HFF-Myc (cell line): ENCODE data around the gene ZNF316.

ENCODE experiments used
- DNase-seq: peaks from one replicate; pipeline ENCODE4 v3.0.0-alpha.2; 2011; ENCODE audit warnings: low read depth; ENCODE audit errors: extremely low read depth
- H3K4me3 ChIP-seq: replicated peaks from 2 replicates; pipeline ENCODE4 v1.5.1; 2011; ENCODE audit warnings: low read depth, mild to moderate bottlenecking, control low read depth, low read length
- TF ChIP-seq, protein P1 (sequence below): IDR thresholded peaks from 2 replicates; pipeline ENCODE4 v1.5.1; 2012; ENCODE audit warnings: mild to moderate bottlenecking, low read depth, low read length, control low read depth; ENCODE audit errors: missing control alignments

ZNF316 gene

DNA sequence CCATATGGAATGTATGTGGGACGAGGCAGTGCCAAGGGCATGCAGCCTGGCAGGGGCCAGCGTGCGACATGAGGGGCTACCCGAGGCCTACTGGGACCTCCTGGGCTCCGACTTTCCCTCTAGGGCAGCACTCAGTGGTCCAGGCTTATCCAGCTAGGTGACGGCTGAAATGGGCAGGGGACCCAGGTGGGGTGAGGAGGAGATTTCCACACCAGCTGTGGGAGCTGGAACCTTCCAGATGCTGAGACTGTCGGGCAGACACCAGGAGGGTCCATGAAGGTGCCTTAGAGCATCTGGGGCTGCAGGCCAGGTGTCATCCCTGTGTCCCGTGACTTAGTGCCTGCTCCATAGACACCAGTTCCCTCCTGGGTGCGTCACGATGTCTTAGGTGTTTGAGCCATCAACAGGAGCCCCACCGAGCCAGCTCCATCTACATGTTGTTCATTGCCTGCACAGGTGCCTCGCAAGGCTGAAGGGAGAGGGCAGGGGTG, 13.4 kb downstream of the ZNF316 start:
- TF ChIP-seq, protein P1, sequence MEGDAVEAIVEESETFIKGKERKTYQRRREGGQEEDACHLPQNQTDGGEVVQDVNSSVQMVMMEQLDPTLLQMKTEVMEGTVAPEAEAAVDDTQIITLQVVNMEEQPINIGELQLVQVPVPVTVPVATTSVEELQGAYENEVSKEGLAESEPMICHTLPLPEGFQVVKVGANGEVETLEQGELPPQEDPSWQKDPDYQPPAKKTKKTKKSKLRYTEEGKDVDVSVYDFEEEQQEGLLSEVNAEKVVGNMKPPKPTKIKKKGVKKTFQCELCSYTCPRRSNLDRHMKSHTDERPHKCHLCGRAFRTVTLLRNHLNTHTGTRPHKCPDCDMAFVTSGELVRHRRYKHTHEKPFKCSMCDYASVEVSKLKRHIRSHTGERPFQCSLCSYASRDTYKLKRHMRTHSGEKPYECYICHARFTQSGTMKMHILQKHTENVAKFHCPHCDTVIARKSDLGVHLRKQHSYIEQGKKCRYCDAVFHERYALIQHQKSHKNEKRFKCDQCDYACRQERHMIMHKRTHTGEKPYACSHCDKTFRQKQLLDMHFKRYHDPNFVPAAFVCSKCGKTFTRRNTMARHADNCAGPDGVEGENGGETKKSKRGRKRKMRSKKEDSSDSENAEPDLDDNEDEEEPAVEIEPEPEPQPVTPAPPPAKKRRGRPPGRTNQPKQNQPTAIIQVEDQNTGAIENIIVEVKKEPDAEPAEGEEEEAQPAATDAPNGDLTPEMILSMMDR: no peak
- H3K4me3 ChIP-seq: no peak overlapping the region
- DNase-seq: no peak

DNA sequence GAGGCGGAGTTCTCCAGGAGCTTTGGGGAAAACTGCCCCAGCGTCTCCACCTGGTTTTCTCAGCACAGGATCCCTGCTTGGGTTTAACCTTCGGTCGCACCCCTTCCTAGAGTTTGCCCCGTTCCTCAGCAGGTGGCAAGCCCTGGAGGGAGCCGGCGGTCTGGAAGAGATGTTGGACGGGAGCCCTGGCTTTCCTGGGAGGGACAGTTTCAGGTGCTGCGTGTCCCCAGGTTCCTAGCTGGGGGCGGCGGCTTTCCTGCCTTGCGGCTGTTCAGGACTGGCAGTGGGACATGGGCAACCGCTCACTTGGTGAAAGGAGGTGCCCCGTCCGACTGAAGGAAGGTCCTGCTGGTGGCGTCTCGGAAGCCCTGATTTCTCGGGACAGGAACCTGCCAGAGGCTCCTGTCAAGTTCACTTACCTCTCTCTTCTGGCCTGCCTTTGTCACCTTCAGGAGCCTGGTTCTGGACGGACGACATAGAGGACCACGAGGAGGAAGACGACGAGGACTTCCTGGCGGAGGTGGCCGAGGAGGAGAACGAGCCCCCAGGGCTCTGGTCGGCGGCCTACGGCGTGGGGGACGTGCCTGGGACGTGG, 14.8 kb downstream of the ZNF316 start:
- no peak overlapping the region for H3K4me3 ChIP-seq
- DNase-seq: no peak
- TF ChIP-seq, protein P1: no peak

DNA sequence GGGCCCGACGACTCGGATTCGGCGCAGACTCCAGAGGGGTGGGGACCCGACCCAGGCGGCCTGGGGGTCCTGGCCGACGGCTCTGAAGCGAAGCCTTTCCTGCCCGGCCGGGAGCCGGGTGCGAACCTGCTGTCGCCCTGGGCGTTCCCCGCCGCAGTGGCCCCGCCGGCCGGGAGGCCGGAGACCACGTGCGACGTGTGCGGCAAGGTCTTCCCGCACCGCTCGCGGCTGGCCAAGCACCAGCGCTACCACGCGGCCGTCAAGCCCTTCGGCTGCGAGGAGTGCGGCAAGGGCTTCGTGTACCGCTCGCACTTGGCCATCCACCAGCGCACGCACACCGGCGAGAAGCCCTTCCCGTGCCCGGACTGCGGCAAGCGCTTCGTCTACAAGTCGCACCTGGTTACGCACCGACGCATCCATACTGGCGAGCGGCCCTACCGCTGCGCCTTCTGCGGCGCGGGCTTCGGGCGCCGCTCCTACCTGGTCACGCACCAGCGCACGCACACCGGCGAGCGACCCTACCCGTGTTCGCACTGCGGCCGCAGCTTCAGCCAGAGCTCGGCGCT, 15.4 kb downstream of the ZNF316 start:
- no peak for DNase-seq
- TF ChIP-seq, protein P1: no peak

DNA sequence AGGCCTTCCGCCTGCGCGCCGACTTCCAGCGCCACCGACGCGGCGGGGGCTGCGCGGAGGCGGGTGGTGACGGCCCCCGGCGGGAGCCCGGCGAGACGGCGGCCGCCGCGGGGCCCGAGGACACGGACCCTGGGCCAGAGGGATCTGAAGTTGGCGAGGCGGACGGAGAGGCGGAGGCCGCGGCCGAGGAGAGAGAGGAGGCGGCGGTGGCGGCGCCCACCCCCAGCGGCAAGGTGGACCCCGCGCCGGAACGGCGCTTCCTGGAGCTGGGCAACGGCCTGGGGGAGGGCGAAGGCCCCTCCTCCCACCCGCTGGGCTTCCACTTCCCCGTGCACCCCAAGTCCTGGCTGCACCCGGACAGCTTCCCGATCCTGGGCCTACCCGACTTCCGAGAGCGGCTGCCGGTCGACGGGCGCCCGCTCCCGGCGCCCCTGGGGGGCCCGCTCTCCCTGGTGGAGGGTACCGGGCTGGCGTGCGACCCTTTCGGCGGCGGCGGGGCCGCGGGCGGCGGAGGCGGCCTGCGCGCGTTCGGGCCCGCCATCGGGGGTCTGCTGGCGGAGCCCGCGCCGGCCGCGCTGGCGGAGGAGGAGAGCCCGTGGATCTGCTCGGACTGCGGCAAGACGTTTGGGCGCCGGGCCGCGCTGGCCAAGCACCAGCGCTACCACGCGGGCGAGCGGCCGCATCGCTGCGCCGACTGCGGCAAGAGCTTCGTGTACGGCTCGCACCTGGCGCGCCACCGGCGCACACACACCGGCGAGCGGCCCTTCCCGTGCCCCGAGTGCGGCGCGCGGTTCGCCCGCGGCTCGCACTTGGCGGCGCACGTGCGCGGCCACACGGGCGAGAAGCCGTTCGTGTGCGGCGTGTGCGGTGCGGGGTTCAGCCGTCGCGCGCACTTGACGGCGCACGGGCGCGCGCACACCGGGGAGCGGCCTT, 16.2 kb downstream of the ZNF316 start:
- TF ChIP-seq, protein P1: no peak
- DNase-seq: no peak
- no peak overlapping the region for H3K4me3 ChIP-seq

More for the DNA sequence above, 15.4 kb downstream of the ZNF316 start:
- no peak overlapping the region for H3K4me3 ChIP-seq

DNA sequence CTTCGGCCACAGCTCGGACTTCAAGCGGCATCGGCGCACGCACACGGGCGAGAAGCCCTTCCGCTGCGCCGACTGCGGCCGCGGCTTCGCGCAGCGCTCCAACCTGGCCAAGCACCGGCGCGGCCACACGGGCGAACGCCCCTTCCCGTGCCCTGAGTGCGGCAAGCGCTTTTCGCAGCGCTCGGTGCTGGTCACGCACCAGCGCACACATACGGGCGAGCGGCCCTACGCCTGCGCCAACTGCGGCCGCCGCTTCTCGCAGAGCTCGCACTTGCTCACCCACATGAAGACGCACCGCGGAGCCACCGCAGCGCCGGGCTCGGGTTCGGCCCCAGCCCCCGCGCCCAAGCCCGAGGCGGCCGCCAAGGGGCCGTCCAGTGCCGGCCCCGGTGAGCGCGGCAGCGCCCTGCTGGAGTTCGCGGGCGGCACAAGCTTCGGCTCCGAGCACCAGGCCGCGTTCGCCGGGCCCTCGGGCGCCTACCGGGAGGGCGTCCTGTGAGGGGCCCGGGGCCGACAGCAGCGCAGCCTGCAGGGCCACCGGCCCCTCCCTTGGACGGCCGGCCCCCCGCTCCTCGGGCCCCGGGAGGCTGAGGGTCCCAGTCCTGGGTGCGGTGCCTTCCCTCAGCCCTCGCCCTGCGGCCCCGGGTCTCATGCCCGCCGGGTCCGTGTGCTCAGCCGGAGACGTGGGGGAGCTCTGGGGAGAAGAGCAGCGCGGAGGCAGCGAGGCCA, 17.2 kb downstream of the ZNF316 start:
- DNase-seq: no peak
- no peak overlapping the region for H3K4me3 ChIP-seq
- TF ChIP-seq, protein P1: no peak

DNA sequence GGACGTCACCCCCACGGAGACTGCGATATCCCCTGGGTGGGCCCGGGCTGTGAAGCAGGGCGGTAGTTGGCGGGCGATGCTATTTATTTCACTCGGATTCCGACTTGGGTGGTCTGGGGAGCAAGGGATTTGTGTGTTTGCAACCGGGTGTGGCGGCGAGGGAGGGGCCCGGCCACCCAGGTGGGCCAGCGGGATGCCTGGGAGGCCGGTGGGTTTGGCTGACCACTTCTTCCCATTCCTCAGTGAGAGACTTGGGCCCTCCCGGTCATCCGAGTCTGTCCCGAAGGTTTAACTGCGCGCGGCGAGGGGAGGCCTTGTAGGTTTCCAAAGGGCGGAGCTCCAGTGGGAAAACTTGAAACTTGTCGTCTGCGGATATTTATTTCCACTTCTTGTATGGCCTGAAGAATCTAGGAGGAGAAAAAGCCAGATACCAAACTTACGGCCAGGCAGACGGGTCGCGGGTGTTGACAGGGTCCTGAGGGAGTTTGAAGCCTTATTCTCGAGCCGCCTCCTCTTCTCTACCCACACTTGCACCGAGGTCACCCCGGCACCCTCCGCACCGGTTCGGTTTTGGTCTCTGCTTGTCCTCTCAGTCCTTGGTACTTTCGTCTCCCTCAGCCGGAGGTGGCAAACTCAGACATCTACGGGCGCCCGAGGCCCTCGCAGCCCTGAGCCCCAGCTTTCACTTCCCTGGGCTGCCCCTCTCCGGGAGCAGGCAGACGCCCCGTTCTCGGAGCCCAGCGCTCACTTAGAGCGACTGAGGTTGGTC, 17.9 kb downstream of the ZNF316 start:
- DNase-seq: no peak
- H3K4me3 ChIP-seq: no peak overlapping the region
- TF ChIP-seq, protein P1: no peak
